GM21619 (cell line): ENCODE results near the gene SERPINA6.
"Not testable (repeated sequence)": the region's sequence is repeated elsewhere in the genome, so short reads cannot be mapped to it uniquely, and the experiment has no call there.

ENCODE experiments used
- ATAC-seq: cut with Tn5 transposase; IDR thresholded peaks from one replicate; pipeline ENCODE4 v1.9.1; 2021; ENCODE audit not compliant: unreplicated experiment

The SERPINA6 gene

GRCh38 chr14:94322648-94323570, at the start of gene SERPINA6:
TSS of gene SERPINA6 (minus strand) at chr14:94323336. CDS start at chr14:94314648, 8,688 bp downstream.
- ATAC-seq, result no peak

GRCh38 chr14:94372021-94372605, 49.0 kb upstream of the SERPINA6 start:
- no peak for ATAC-seq

- no peak for ATAC-seq
Measured at GRCh38 chr14:94370524-94370910, 47.4 kb upstream of the SERPINA6 start.

- ATAC-seq, result not testable (repeated sequence)
Measured at GRCh38 chr14:94369766-94370523, 46.8 kb upstream of the SERPINA6 start.

GRCh38 chr14:94368956-94369355, 45.8 kb upstream of the SERPINA6 start:
- ATAC-seq, result no peak

GRCh38 chr14:94368243-94368590, 45.1 kb upstream of the SERPINA6 start:
- ATAC-seq, result no peak

- ATAC-seq, result no peak
Measured at GRCh38 chr14:94367347-94368242, 44.5 kb upstream of the SERPINA6 start.

- ATAC-seq, result no peak
Measured at GRCh38 chr14:94366146-94366915, 43.2 kb upstream of the SERPINA6 start, which contains the start of gene SERPINA2. TSS of gene SERPINA2 (minus strand) at chr14:94366698.

- ATAC-seq, result no peak
Measured at GRCh38 chr14:94365624-94366023, 42.5 kb upstream of the SERPINA6 start.

- ATAC-seq, result no peak
Measured at GRCh38 chr14:94364964-94365363, 41.8 kb upstream of the SERPINA6 start.

- no peak for ATAC-seq
Measured at GRCh38 chr14:94364037-94364436, 40.9 kb upstream of the SERPINA6 start.

- ATAC-seq, result no peak
Measured at GRCh38 chr14:94363151-94363624, 40.1 kb upstream of the SERPINA6 start.

GRCh38 chr14:94362614-94363133, 39.5 kb upstream of the SERPINA6 start:
- no peak for ATAC-seq

- ATAC-seq, result no peak
Measured at GRCh38 chr14:94361682-94362081, 38.5 kb upstream of the SERPINA6 start.

GRCh38 chr14:94360945-94361565, 37.9 kb upstream of the SERPINA6 start:
- ATAC-seq, result no peak

- no peak for ATAC-seq
Measured at GRCh38 chr14:94357166-94357565, 34.0 kb upstream of the SERPINA6 start.

GRCh38 chr14:94356379-94357056, 33.4 kb upstream of the SERPINA6 start:
- ATAC-seq, result no peak

GRCh38 chr14:94355191-94355794, 32.2 kb upstream of the SERPINA6 start:
- ATAC-seq, result no peak
